Stimulated activated CD4-positive, alpha-beta T cell treated with anti-CD3 and anti-CD28 coated beads, Interleukin-2, amount 100 ng/mL, for 4 hours (primary cell): Measurements from ENCODE around the gene GON4L.
"Not testable (repeated sequence)": the region's sequence is repeated elsewhere in the genome, so short reads cannot be mapped to it uniquely, and the experiment has no call there.

ENCODE experiments used
- DNase-seq: peaks from one replicate; pipeline ENCODE4 v3.0.0-alpha.2; 2020; ENCODE audit warnings: low read depth

The GON4L gene

DNA sequence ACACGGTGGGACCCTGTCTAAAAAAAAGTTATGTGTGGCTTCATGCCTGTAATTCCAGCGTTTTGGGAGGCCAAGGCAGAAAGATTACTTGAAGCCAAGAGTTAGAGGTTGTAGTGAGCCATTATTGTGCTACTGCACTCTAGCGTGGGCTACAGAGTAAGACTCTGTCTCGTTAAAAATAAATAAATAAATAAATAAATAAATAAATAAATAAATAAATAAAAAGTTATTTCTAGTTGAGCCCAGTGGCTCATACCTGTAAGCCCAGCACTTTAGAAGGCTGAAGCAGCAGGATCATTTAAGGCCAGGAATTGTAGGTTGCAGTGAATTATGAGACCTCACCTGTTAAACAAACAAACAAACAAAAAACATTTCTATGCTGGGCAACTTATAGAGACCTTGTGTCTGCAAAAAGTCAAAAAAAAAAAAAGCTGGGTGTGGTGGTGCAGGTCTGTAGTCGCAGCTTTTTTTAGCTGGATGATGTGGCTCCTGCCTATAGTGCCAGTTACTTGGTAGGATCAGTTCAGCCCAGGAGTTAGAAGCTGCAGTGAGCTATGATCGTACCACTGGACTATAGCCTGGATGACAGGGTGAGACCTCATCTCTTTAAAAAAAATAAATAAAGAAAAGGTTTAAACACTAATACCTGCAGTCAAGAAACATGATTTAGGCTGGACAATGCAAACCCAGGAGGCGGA lies 25.6 kb downstream of the GON4L start:
- no peak for DNase-seq

DNA sequence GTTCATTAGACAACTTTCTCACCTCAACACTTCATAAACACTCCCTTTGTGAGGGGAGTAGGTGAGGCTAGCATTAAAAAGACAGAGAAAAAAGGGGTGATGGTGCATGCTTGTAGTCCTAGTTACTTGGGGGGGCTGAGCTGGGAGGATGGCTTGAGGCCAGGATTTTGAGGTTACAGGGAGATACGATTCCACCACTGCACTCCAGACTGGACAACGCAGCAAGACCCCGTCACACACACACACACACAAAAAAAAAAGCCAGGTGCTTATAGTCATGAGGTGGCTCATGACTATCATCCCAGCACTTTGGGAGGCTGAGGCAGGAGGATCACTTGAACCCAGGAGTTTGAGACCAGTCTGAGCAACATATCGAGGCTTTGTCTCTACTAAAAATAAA lies 29.6 kb downstream of the GON4L start:
- DNase-seq: no peak

DNA sequence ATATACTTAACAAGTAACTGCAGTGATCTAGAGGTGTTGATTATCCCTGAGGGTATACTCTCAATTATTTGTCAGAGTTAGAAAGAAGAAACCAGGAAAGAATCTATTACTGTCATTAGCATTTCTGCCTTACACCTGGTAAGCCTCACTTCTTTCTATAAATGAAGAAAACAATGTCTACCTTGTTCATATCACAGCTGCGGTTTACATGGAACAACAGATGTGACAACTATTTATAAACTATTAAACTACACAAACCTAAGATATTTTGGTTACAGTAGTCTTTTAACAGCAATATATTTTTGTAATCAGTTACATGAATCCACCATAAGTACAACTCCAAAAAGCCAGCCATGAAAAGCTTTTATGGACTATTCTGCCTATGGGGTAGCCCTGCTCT lies 40.7 kb downstream of the GON4L start:
- no peak for DNase-seq

DNA sequence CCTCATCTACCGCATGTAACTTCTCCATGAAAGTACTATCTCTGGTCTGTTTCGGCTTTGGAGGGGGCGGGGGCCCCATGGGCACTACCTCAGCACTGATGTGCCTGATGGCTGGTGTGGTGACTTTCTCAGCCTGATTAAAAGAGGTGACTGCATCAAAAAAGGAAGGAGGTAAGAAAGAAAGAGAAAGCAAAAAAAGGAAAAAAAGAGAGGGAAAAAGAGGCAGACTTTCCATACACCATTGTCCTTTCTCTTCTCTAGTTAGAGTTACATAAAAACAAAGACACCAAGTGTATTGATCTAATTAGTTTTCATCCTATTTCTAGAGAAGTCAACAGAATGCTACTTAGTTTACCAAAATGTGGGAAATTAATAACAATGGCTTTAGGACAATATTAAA lies 43.3 kb downstream of the GON4L start:
- DNase-seq: no peak

- no peak for DNase-seq
Observed at GRCh38 chr1:155812878-155813277, 44.1 kb downstream of the GON4L start.

DNA sequence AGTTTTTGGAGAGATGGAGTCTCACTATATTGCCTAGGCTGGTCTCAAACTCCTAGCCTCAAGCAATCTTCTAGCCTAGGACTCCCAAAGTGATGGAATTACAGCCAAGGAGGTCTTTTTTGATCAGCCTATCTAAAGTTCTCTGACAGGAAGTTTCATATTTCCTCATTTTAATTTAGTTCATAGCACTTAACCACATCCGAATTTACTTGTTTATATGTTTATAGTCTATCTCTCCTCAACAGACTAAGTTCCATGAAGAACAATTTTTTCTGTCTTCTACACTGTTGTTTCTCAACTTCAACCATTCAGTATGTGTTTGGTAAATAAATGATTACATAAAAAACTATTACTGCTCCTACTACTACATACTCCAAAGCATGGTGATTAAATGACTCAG lies 47.9 kb downstream of the GON4L start:
- no peak for DNase-seq

DNA sequence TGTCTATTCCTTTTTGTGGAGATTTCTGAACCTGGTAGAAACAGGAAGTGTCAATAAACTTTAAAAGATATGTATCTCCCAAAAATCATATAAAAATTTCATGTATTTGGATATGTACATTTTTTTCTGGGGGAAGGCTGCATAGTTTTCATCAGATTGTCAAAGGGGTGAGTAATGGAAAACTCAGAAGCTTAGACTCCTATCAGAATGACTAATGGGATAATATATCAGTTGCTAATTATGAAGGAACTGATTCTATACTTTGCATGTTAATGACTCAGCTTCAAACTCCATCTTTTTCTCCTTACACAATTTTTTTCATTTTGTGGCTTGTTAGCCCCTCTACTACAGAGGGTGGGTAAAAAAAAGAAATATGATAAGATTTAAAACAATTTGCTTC lies 55.9 kb downstream of the GON4L start:
- DNase-seq: no peak

GRCh38 chr1:155795618-155796017 lies 61.4 kb downstream of the GON4L start:
- DNase-seq: not testable (repeated sequence)

DNA sequence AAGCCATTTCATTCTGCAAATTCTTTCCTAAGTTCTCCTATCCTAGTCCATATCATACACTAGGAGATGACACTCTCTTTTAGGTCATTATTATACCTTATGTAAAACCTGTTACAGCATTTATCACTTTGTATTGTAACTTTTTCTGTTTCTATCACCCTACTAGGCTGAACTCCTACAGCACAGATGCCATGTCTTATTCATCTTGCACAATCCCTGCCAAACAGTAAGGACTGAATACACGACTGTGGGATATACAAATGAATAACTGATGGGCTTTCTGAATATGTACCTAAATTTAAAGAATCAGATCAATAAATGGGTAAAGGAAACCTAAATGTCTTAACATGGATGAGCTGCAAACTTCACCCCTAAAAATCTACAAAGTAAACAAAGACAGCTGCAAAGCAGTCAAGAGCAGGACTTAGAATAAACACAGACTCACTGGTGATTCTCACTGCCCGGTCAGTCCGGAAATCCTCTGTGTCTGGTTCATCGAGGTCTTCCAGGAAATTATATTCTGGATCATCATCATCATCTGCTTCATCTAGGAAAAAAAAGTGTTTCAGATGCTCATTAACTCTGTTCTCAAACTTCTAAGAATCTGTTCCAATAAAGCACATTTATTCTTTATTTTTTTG lies 62.3 kb downstream of the GON4L start:
- no peak for DNase-seq

DNA sequence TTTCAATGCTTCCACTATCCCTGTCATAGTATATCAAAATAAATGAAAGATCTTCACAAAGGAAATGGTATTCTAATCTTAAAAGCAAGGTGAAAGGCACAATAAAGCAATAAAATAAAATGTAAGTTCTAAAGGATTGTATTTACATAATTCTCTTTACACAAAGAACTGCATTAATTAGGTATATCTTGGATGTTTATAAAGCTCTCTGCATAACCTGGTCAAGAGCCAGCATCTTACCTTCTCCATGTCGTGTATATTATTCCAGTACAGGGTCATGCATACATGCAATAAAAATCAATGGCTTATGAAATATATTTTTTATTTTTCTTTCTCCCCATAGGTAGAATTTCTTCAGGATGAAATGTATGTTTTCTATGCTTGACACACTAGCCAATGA lies 63.8 kb downstream of the GON4L start:
- DNase-seq: no peak

GRCh38 chr1:155777582-155777981 lies 79.4 kb downstream of the GON4L start:
- no peak for DNase-seq

DNA sequence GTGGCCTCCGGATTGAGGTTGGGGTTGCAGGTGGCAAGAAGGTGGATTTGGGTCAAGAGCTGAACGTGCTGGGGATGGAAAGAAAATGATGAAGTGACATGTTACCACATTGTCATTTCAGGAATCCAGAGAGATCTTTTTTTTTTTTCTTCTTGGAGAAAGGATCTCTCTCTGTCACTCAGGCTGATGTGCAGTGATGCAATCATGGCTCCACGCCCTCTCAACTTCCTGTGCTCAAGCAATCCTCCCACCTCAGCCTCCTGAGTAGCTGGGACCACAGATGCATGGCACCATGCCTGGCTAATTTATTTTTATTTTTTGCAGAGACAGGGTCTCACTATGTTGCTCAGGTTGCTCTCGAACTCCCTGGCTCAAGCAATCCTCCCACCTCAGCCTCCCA lies 80.6 kb downstream of the GON4L start:
- DNase-seq: no peak

GRCh38 chr1:155773221-155773620 lies 83.8 kb downstream of the GON4L start:
- no peak for DNase-seq

- DNase-seq: no peak
Observed at GRCh38 chr1:155769257-155769656, 87.8 kb downstream of the GON4L start.

DNA sequence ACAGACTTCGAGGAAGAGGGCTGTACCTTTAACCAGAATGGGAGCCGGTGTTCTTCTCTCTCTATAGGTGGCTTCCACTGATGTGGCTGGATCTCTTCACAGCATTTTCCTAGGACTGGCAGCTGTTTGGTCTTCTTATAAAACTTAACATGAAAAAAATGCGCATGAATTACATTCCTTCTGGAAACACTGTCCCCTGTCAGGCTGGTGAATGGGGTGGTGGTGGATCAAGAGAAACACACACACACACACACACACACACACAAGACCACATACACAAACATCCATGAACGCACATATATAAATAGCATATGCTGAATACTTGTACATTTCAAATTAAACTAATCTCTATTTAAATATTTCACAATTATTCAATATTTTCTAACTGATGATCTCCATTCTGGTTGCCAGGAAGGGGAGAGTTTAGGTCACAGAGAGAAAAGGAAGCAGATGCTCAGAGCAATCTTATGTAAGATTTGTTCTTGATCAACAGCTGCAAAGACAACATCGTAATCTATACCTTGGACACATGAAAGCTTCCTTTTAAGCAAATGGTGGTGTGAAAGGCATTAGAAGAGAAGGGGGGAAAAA lies 89.5 kb downstream of the GON4L start:
- not testable (repeated sequence) for DNase-seq

GRCh38 chr1:155763989-155764388 lies 93.0 kb downstream of the GON4L start:
- DNase-seq: not testable (repeated sequence)

DNA sequence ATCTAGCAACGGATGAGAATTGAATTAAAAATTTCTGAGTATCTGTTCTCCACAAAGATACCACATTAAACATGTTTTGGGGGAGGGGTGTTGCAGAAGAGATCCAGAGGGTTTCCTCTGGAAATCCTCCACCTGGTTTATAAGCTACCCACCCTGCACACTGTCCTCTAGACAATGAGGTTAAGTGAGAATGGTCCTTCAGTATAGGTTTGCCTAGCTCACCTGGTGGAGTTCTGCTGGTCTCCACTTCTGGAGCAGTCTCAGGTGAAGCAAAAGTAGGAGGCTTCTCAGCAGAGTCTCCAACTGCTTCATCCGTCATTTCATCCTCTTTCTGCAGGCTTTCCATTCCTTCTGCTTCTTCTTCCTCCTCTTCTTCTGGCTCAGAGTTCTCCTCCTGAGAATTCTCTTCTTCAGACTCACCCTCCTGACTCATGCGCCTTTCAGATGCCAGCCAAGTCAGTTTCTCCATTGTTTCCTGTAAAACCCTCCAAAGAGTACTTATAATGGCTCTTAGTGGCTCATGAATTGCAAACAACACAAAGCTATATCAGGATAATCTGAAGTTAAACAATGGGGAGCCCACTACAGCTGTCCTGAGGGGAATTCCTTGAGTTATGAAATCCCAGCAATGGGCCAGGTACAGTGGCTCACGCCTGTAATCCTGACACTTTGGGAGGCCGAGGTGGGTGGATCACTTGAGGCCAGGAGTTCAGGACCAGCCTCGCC lies 93.8 kb downstream of the GON4L start:
- DNase-seq: not testable (repeated sequence)

DNA sequence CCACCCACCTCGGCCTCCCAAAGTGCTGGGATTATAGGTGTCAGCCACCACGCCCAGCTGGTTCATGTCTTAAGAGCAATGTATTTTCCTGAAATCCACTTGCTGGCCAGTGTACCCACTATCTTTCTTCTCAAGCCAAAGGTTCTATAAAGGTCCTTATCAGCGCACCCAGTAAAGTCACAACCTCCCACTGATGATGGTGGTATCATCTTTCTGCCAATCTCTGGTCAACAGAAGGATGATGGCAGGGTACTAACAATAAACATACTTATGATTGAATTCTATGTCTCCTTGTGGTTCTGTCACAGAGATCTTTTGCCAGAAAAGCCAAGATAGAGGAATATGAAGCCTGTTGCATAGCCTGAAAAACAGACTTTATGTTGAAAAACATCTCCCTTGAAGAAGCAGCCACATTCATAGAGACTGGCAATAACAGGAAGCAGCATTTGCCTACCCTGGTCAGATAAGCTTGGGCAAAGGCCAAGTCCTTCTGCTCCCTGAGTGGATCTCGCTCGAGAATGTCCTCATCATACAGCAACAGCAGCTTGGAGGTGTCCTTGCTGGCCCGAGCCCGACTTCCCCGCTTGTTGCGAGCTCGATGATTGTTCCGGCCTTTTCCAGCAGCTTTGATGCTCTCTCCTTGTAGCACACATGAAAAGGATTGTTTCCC lies 95.1 kb downstream of the GON4L start:
- no peak for DNase-seq

DNA sequence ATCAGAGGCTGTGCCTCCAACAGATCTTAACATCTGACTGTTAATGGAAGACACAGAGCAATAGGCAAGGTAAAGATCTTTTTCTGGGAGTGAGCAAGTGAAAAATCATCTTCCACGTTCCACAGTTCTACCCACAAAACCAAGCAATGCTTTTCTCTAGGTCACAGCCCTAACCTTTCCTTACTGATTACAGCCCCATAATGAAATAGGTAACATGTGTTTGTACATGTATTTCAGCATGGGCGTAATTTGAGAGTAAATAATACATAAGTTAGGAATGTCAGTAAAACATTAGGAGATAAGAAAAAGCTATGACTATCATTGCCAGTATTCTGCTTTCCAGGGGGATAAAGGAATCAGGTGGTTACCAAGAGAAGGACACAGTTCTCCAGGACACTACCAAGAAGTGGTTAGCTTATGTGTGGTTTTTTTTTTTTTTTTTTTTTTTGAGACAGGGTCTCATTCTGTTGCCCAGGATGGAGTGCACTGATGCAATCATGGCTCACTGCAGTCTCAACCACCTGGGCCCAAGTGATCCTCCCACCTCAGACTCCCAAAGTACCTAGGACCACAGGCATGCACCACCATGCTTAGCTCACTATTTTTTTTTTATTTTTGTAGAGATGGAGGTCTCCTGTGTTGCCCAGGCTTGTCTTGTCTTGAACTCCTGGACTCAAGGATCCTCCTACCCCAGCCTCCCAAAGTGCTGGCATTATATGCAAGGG lies 96.1 kb downstream of the GON4L start:
- no peak for DNase-seq

DNA sequence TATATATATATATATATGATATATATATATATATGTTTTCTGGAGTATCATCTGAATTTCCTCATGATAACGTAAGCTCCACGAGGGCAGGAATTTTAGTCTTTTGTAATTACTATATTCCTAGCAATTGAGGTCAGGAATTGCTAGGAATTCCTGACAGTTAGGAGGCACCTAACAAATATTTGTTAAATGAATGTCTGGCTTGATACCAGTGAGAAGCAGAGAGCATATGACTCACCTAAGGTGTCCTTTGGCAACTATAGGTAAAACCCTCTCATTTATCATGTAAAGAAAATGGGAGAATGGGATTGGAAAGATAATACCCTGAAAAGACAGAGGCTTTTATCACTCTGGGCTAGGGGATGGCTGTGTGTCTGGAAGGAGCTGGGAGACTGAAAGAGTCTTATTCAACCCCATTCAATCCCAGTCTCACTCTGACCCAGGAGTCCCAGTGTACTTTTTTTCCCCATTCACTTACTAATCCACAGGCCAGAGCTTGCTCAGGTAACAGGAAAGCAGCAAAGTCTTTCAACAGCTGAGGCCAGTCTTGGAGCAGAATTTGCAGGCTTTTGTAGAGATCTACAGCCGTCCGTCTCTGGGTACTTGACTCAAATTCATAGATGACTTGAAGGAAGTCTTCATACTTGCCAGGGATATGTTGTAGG lies 96.9 kb downstream of the GON4L start:
- no peak for DNase-seq

DNA sequence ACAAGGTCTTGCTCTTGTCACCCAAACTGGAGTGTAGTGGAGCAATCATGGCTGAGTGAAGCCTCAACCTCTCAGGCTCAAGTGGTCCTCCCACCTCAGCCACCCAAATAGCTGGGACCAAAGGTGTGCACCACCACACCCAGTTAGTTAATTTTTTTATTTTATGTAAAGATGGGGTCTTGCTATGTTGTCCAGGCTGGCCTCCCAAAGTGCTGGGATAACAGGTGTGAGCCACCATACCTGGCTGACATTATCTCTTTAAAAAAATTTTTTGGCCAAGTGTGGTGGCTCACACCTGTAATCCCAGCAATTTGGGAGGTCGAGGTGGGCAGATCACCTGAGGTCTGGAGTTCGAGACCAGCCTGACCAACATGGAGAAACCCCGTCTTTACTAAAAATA lies 98.0 kb downstream of the GON4L start:
- not testable (repeated sequence) for DNase-seq
